ENCODE results near the gene SLC13A3. TPM values are rescaled to one million over a fixed set of nuclear protein-coding genes. Genes with fewer than 3 reads are reported as not detected.

Gene SLC13A3
- total and polyA plus RNA-seq, 9 donors, result 0.36 to 7.1 (median 4.6) TPM

DNA sequence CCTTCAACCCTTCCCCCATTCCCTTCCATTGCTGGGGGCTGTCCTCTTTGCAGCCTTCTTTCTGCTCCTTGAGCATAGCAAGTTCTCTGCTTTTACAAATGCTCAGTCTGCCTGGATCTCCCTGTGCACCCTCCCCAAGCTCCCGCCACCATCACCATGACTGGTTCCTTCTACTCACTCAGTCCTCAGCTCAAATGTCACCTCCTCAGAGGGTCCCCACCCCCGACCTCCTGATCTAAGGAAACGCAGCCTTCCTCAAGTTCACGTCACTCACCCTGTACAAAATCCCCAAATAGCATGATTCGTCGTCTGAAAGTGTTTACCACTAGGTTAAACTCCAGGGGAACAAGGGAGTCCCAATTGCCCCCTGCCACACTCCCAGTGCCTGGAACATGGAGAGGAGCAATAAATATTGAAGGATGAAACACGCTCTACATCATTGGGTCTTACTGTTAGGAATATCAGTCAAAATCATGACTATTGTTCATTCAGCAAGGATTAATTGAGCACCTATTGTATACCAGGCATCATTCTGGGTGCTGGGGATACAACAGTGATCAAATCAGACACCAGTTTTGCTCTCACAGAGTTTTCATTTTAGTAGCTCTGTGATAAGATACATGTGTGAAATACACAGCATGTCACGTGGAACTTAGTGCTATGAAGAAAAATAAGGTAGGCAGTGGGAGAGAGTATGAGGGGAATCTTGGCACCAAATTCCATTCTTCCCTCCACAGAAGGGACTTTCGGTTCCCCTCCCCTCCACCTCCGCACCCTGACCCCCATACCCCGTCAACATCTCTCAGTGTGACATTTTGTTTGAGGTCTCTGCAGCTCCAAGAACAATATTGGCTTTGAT, 22.4 kb upstream of the SLC13A3 start:
- H3K4me1 ChIP-seq (ENCODE audit: insufficient read depth), result no peaks in the 10 kb centered on the region
- intact Hi-C loops (cut with DNase I), result no loop called here
- H3K27ac ChIP-seq, result no peak overlapping the region
- no peaks in the 10 kb centered on the region for H3K36me3 ChIP-seq
- 82 to 92% (median 85%) methylated on average over 11 of the region's 11 CpGs for WGBS, 3 donors
- H3K4me3 ChIP-seq, result no peak overlapping the region
- DNase-seq, result no peak
- no peaks in the 10 kb centered on the region for H3K27me3 ChIP-seq
- H3K9me3 ChIP-seq, result no peaks in the 10 kb centered on the region
- TF ChIP-seq EP300 (IDR thresholded peaks at IDR 0.05) (no peak), POLR2A (IDR thresholded peaks at IDR 0.05) (no peak)
- TF ChIP-seq, protein P1, sequence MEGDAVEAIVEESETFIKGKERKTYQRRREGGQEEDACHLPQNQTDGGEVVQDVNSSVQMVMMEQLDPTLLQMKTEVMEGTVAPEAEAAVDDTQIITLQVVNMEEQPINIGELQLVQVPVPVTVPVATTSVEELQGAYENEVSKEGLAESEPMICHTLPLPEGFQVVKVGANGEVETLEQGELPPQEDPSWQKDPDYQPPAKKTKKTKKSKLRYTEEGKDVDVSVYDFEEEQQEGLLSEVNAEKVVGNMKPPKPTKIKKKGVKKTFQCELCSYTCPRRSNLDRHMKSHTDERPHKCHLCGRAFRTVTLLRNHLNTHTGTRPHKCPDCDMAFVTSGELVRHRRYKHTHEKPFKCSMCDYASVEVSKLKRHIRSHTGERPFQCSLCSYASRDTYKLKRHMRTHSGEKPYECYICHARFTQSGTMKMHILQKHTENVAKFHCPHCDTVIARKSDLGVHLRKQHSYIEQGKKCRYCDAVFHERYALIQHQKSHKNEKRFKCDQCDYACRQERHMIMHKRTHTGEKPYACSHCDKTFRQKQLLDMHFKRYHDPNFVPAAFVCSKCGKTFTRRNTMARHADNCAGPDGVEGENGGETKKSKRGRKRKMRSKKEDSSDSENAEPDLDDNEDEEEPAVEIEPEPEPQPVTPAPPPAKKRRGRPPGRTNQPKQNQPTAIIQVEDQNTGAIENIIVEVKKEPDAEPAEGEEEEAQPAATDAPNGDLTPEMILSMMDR (IDR thresholded peaks at IDR 0.05), result no peak

GRCh38 chr20:46672543-46673148, 21.4 kb upstream of the SLC13A3 start:
- TF ChIP-seq EP300 (IDR thresholded peaks at IDR 0.05) (no peak), POLR2A (IDR thresholded peaks at IDR 0.05) (no peak)
- TF ChIP-seq, protein P1 (IDR thresholded peaks at IDR 0.05), result no peak
- WGBS, 3 donors, result 88 to 99% (median 91%) methylated on average over 5 of the region's 5 CpGs
- H3K27me3 ChIP-seq, result no peaks in the 10 kb centered on the region
- no peak overlapping the region for H3K27ac ChIP-seq
- no peaks in the 10 kb centered on the region for H3K9me3 ChIP-seq
- no peak for DNase-seq
- H3K4me1 ChIP-seq (ENCODE audit: insufficient read depth), result no peaks in the 10 kb centered on the region
- intact Hi-C loops (cut with DNase I), result no loop called here
- H3K4me3 ChIP-seq, result no peak overlapping the region
- no peaks in the 10 kb centered on the region for H3K36me3 ChIP-seq

GRCh38 chr20:46671866-46672542, 20.7 kb upstream of the SLC13A3 start:
- H3K27ac ChIP-seq, result no peak overlapping the region
- H3K9me3 ChIP-seq, result no peaks in the 10 kb centered on the region
- H3K36me3 ChIP-seq, result no peaks in the 10 kb centered on the region
- no peak for DNase-seq
- WGBS, 3 donors, result 96 to 98% (median 97%) methylated on average over 3 of the region's 3 CpGs
- no peak for TF ChIP-seq EP300 (IDR thresholded peaks at IDR 0.05)
- TF ChIP-seq POLR2A (IDR thresholded peaks at IDR 0.05), result no peak
- TF ChIP-seq, protein P1 (IDR thresholded peaks at IDR 0.05), result no peak
- no peak overlapping the region for H3K4me3 ChIP-seq
- intact Hi-C loops (cut with DNase I), result no loop called here
- H3K27me3 ChIP-seq, result no peaks in the 10 kb centered on the region
- no peaks in the 10 kb centered on the region for H3K4me1 ChIP-seq (ENCODE audit: insufficient read depth)

Data from ovary (tissue), 9 donors.